CD4-positive, CD25-positive, alpha-beta regulatory T cell (primary cell): Measurements from ENCODE around the gene TPM1. TPM values are rescaled to one million over a fixed set of nuclear protein-coding genes. Genes with fewer than 3 reads are reported as not detected.

Experiments
- ATAC-seq, 2 donors: fragments of 150-1000 bp; cut with Tn5 transposase; one replicate each; pipeline ENCODE4 v1.10.0; 2021; ENCODE audit warnings: low read depth in 2 of 2, moderate number of reproducible peaks in 2 of 2, moderate library complexity in 1 of 2
- DNase-seq, 3 donors: peaks; one replicate each; pipeline versions ENCODE4 v3.0.0 to v3.0.0-alpha.2; 2012 to 2022; ENCODE audit warnings: mixed read lengths in 1 of 3
- H3K27ac ChIP-seq: one replicate; pipeline ENCODE4 v1.7.0; 2013; ENCODE audit warnings: mild to moderate bottlenecking, low read length; ENCODE audit not compliant: insufficient read depth, poor library complexity, severe bottlenecking
- H3K27me3 ChIP-seq: one replicate; pipeline ENCODE4 v1.7.0; 2013; ENCODE audit warnings: low read length; ENCODE audit not compliant: control insufficient read depth, insufficient read depth
- H3K36me3 ChIP-seq: one replicate; pipeline ENCODE4 v1.7.0; 2013; ENCODE audit warnings: mild to moderate bottlenecking, low read length, moderate library complexity; ENCODE audit not compliant: control insufficient read depth, insufficient read depth
- H3K4me1 ChIP-seq: 2 replicates; pipeline ENCODE4 v1.7.0; 2013; ENCODE audit warnings: mild to moderate bottlenecking, low read length; ENCODE audit not compliant: insufficient read depth, control insufficient read depth, poor library complexity, severe bottlenecking
- H3K4me3 ChIP-seq: one replicate; pipeline ENCODE4 v1.7.0; 2013; ENCODE audit warnings: low read depth, mild to moderate bottlenecking, low read length, moderate library complexity
- H3K9me3 ChIP-seq, 2 experiments: 1 replicate in 1 of 2; 2 replicates in 1 of 2; pipeline ENCODE4 v1.7.0; 2013; ENCODE audit warnings: low read length in 2 of 2, mild to moderate bottlenecking in 1 of 2, moderate library complexity in 1 of 2; ENCODE audit not compliant: control insufficient read depth in 2 of 2
- H3K27ac Mint-ChIP-seq, 3 donors: one replicate each; pipeline ENCODE4 v1.8.0; 2020 to 2022; ENCODE audit warnings: mild to moderate bottlenecking in 3 of 3, mixed read lengths in 3 of 3, moderate library complexity in 2 of 3
- H3K27me3 Mint-ChIP-seq: one replicate; pipeline ENCODE4 v1.8.0; 2022; ENCODE audit warnings: mild to moderate bottlenecking, mixed read lengths
- H3K36me3 Mint-ChIP-seq: one replicate; pipeline ENCODE4 v1.8.0; 2020; ENCODE audit warnings: mixed read lengths
- H3K4me1 Mint-ChIP-seq, 4 donors: one replicate each; pipeline ENCODE4 v1.8.0; 2020 to 2022; ENCODE audit warnings: mixed read lengths in 4 of 4, mild to moderate bottlenecking in 1 of 4
- H3K4me3 Mint-ChIP-seq, 4 donors: one replicate each; pipeline ENCODE4 v1.8.0; 2020 to 2022; ENCODE audit warnings: mild to moderate bottlenecking in 4 of 4, mixed read lengths in 4 of 4, moderate library complexity in 3 of 4
- H3K9me3 Mint-ChIP-seq, 7 donors: one replicate each; pipeline ENCODE4 v1.8.0; 2020 to 2022; ENCODE audit warnings: mixed read lengths in 7 of 7, mild to moderate bottlenecking in 3 of 7, moderate library complexity in 2 of 7
- polyA plus RNA-seq, 4 donors: library from polyadenylated mRNA; unstranded; fragments of 300-500 nt; fragmentation: Illumina TruSeq; gene quantifications; one replicate each; pipeline ENCODE4 v1.2.3, GENCODE V29; 2021
- total RNA-seq: library from RNA; stranded (reverse); gene quantifications from one replicate; pipeline ENCODE4 v1.2.3, GENCODE V29; 2022

Gene TPM1
- total and polyA plus RNA-seq, 5 donors from 2014 or later, result 7.2 to 12.1 (median 11.0) TPM

GRCh38 chr15:63010920-63011693 is 31.4 kb upstream of the TPM1 start:
- H3K9me3 ChIP-seq, result no peaks in the 10 kb centered on the region
- H3K4me1 ChIP-seq, result no peaks in the 10 kb centered on the region
- H3K27me3 ChIP-seq, result no peaks in the 10 kb centered on the region
- no peak overlapping the region for H3K27ac ChIP-seq
- no peak for DNase-seq
- Mint-ChIP-seq H3K9me3 (peaks cover 0 to 2% (median 0%) of the 10 kb centered on the region in 7 donors), H3K4me1 (peaks cover 0 to 3% (median 0%) of the 10 kb centered on the region in 4 donors), H3K27me3 (peaks cover 14% of the 10 kb centered on the region), H3K36me3 (no peaks in the 10 kb centered on the region), H3K27ac (no peak overlapping the region), H3K4me3 (no peak overlapping the region)
- ATAC-seq, result no peak
- H3K4me3 ChIP-seq, result no peak overlapping the region
- no peaks in the 10 kb centered on the region for H3K36me3 ChIP-seq

- no peaks in the 10 kb centered on the region for H3K36me3 Mint-ChIP-seq
- Histone ChIP-seq H3K27ac (no peak overlapping the region), H3K4me1 (no peaks in the 10 kb centered on the region), H3K36me3 (no peaks in the 10 kb centered on the region), H3K4me3 (no peak overlapping the region), H3K9me3 (no peaks in the 10 kb centered on the region), H3K27me3 (no peaks in the 10 kb centered on the region)
- no peak overlapping the region for H3K4me3 Mint-ChIP-seq
- H3K4me1 Mint-ChIP-seq, result peaks cover 0 to 3% (median 0%) of the 10 kb centered on the region in 4 donors
- H3K27me3 Mint-ChIP-seq, result peaks cover 8% of the 10 kb centered on the region
- ATAC-seq, result no peak
- no peak for DNase-seq
- H3K9me3 Mint-ChIP-seq, result peaks cover 0 to 2% (median 0%) of the 10 kb centered on the region in 7 donors
- no peak overlapping the region for H3K27ac Mint-ChIP-seq
Observed at GRCh38 chr15:63012444-63012843, 30.1 kb upstream of the TPM1 start.

GRCh38 chr15:63013052-63013808 is 29.3 kb upstream of the TPM1 start:
- Mint-ChIP-seq H3K27me3 (peaks cover 8% of the 10 kb centered on the region), H3K9me3 (peaks cover 0 to 2% (median 0%) of the 10 kb centered on the region in 7 donors)
- H3K27ac ChIP-seq, result no peak overlapping the region

GRCh38 chr15:63014578-63014977 is 28.0 kb upstream of the TPM1 start:
- DNase-seq (no peak), ATAC-seq (no peak)
- Histone ChIP-seq H3K27me3 (no peaks in the 10 kb centered on the region), H3K9me3 (no peaks in the 10 kb centered on the region), H3K4me1 (no peaks in the 10 kb centered on the region), H3K36me3 (no peaks in the 10 kb centered on the region), H3K27ac (no peak overlapping the region), H3K4me3 (no peak overlapping the region)
- Mint-ChIP-seq H3K27me3 (peaks cover 8% of the 10 kb centered on the region), H3K4me1 (peaks cover 0 to 3% (median 0%) of the 10 kb centered on the region in 4 donors), H3K9me3 (no peaks in the 10 kb centered on the region), H3K27ac (no peak overlapping the region), H3K4me3 (no peak overlapping the region), H3K36me3 (no peaks in the 10 kb centered on the region)

More at GRCh38 chr15:63013052-63013808, 29.3 kb upstream of the TPM1 start:
- ATAC-seq (no peak), DNase-seq (no peak)
- Mint-ChIP-seq H3K4me1 (peaks cover 0 to 3% (median 0%) of the 10 kb centered on the region in 4 donors), H3K4me3 (no peak overlapping the region), H3K27ac (no peak overlapping the region), H3K36me3 (no peaks in the 10 kb centered on the region)
- no peak overlapping the region for H3K4me3 ChIP-seq
- H3K9me3 ChIP-seq, result no peaks in the 10 kb centered on the region
- no peaks in the 10 kb centered on the region for H3K36me3 ChIP-seq
- H3K4me1 ChIP-seq, result no peaks in the 10 kb centered on the region
- H3K27me3 ChIP-seq, result no peaks in the 10 kb centered on the region

- H3K4me3 Mint-ChIP-seq, result no peak overlapping the region
- no peak overlapping the region for H3K4me3 ChIP-seq
- no peaks in the 10 kb centered on the region for H3K9me3 ChIP-seq
- no peaks in the 10 kb centered on the region for H3K9me3 Mint-ChIP-seq
- DNase-seq, result peak in 1 of 3 donors; percentile 12
- no peaks in the 10 kb centered on the region for H3K27me3 ChIP-seq
- H3K27ac ChIP-seq, result no peak overlapping the region
- no peaks in the 10 kb centered on the region for H3K4me1 ChIP-seq
- H3K27me3 Mint-ChIP-seq, result peaks cover 8% of the 10 kb centered on the region
- no peaks in the 10 kb centered on the region for H3K36me3 ChIP-seq
- peaks cover 0 to 3% (median 0%) of the 10 kb centered on the region in 4 donors for H3K4me1 Mint-ChIP-seq
- no peaks in the 10 kb centered on the region for H3K36me3 Mint-ChIP-seq
- H3K27ac Mint-ChIP-seq, result peak overlapping the region in 1 of 3 donors; percentile 2
- ATAC-seq, result no peak
Observed at GRCh38 chr15:63015618-63016017, 26.9 kb upstream of the TPM1 start.

- Histone ChIP-seq H3K4me1 (no peaks in the 10 kb centered on the region), H3K27ac (no peak overlapping the region), H3K9me3 (no peaks in the 10 kb centered on the region), H3K36me3 (no peaks in the 10 kb centered on the region), H3K4me3 (no peak overlapping the region), H3K27me3 (no peaks in the 10 kb centered on the region)
- no peak for ATAC-seq
- no peak overlapping the region for H3K27ac Mint-ChIP-seq
- no peak overlapping the region for H3K4me3 Mint-ChIP-seq
- DNase-seq, result no peak
- peaks cover 0 to 3% (median 0%) of the 10 kb centered on the region in 4 donors for H3K4me1 Mint-ChIP-seq
- peaks cover 4% of the 10 kb centered on the region for H3K27me3 Mint-ChIP-seq
- peaks cover 0 to 2% (median 0%) of the 10 kb centered on the region in 7 donors for H3K9me3 Mint-ChIP-seq
- no peaks in the 10 kb centered on the region for H3K36me3 Mint-ChIP-seq
Observed at GRCh38 chr15:63016234-63016633, 26.3 kb upstream of the TPM1 start.

- Histone ChIP-seq H3K27ac (no peak overlapping the region), H3K9me3 (no peaks in the 10 kb centered on the region), H3K4me3 (no peak overlapping the region), H3K4me1 (no peaks in the 10 kb centered on the region), H3K27me3 (peaks cover 3% of the 10 kb centered on the region), H3K36me3 (no peaks in the 10 kb centered on the region)
- DNase-seq, result no peak
- H3K4me3 Mint-ChIP-seq, result no peak overlapping the region
- H3K27me3 Mint-ChIP-seq, result peaks cover 11% of the 10 kb centered on the region
- H3K27ac Mint-ChIP-seq, result no peak overlapping the region
- no peaks in the 10 kb centered on the region for H3K36me3 Mint-ChIP-seq
- ATAC-seq, result no peak
- H3K4me1 Mint-ChIP-seq, result peaks cover 0 to 3% (median 0%) of the 10 kb centered on the region in 4 donors
- H3K9me3 Mint-ChIP-seq, result peaks cover 0 to 2% (median 0%) of the 10 kb centered on the region in 7 donors
Observed at GRCh38 chr15:63018639-63019038, 23.9 kb upstream of the TPM1 start.
